Thoracic aorta (tissue), 2 donors: ENCODE results near the gene MED25. TPM values are rescaled to one million over a fixed set of nuclear protein-coding genes. Genes with fewer than 3 reads are reported as not detected.
A peak's percentile ranks its signal among the peaks of the same experiment; 100 is the strongest.

Experiments used
- ATAC-seq: fragments of 150-250 bp; one replicate; pipeline ENCODE4 v1.8.0; 2017; ENCODE audit warnings: low read depth; ENCODE audit not compliant: insufficient number of reproducible peaks, low FRiP score
- DNase-seq: peaks from one replicate; pipeline ENCODE4 v3.0.0-alpha.2; 2020; ENCODE audit warnings: low spot score
- H3K27ac ChIP-seq, 2 donors: fragments of 200-600 bp; sonication (generic); 1 replicate in 1 of 2; 2 replicates in 1 of 2; pipeline ENCODE4 v1.5.1; 2016; ENCODE audit warnings: mild to moderate bottlenecking in 2 of 2, moderate library complexity in 2 of 2
- H3K27me3 ChIP-seq: fragments of 200-600 bp; sonication (generic); replicated peaks from 2 replicates; pipeline ENCODE4 v1.6.0; 2016; ENCODE audit warnings: mild to moderate bottlenecking; ENCODE audit not compliant: insufficient read depth
- H3K36me3 ChIP-seq: fragments of 200-600 bp; sonication (generic); one replicate; pipeline ENCODE4 v1.5.1; 2016
- H3K4me1 ChIP-seq, 2 donors: fragments of 200-600 bp; sonication (generic); 1 replicate in 1 of 2; 2 replicates in 1 of 2; pipeline versions ENCODE4 v1.5.1 to v1.6.0; 2016; ENCODE audit warnings: low read depth in 2 of 2, mild to moderate bottlenecking in 1 of 2; ENCODE audit not compliant: control insufficient read depth in 1 of 2
- H3K4me3 ChIP-seq: fragments of 200-600 bp; sonication (generic); 2 replicates; pipeline ENCODE4 v1.5.1; 2016; ENCODE audit warnings: mild to moderate bottlenecking
- H3K9me3 ChIP-seq: fragments of 200-600 bp; sonication (generic); 2 replicates; pipeline ENCODE4 v1.5.1; 2016
- CTCF ChIP-seq: fragments of 200-600 bp; sonication (generic); IDR thresholded peaks from one replicate; pipeline ENCODE4 v1.5.1; 2019; ENCODE audit warnings: antibody characterized with exemption
- total RNA-seq, 2 donors: library from RNA; depleted of rRNA; stranded (reverse); fragments of >200 nt; gene quantifications; one replicate each; pipeline versions ENCODE4 v1.1.0 to v1.2.3, GENCODE V29; 2016

The MED25 gene
- total RNA-seq, 2 donors from 2014 or later = 29.8 to 37.0 TPM

GRCh38 chr19:49863254-49863934, 45.3 kb downstream of the MED25 start:
- no peak overlapping the region for H3K4me3 ChIP-seq
- DNase-seq = no peak
- peaks cover 35% of the 10 kb centered on the region for H3K36me3 ChIP-seq
- ATAC-seq = no peak
- H3K27me3 ChIP-seq = no peaks in the 10 kb centered on the region
- H3K4me1 ChIP-seq = peaks cover 15 to 30% of the 10 kb centered on the region in 2 donors
- H3K27ac ChIP-seq = no peak overlapping the region
- TF ChIP-seq CTCF = no peak
- no peaks in the 10 kb centered on the region for H3K9me3 ChIP-seq

DNA sequence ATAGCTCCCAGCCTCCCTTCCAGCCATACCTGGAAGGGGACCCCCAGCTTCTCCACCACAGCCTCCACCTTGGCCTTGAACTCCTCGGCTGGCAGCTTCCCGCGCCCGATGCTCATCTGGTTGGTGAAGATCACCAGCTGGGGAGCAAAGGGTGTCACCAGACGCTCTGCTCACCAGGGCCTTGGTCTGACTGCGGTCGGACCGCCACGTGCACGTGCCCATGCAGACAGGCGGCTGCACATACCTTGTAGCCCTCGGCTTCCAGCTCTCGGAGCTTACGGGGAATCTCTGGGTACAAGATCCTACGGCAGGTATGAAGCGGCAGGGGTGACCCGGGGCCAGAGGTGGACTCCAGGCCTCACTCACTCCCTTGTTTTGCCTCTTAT, 45.8 kb downstream of the MED25 start:
- ATAC-seq (no peak), DNase-seq (no peak)
- Histone ChIP-seq H3K4me3 (no peak overlapping the region), H3K27me3 (no peaks in the 10 kb centered on the region), H3K9me3 (no peaks in the 10 kb centered on the region), H3K4me1 (peaks cover 18 to 35% of the 10 kb centered on the region in 2 donors), H3K36me3 (peaks cover 30% of the 10 kb centered on the region), H3K27ac (no peak overlapping the region)
- no peak for TF ChIP-seq CTCF

- Histone ChIP-seq H3K9me3 (no peaks in the 10 kb centered on the region), H3K4me3 (no peak overlapping the region), H3K36me3 (peaks cover 24% of the 10 kb centered on the region), H3K27ac (peak overlapping the region in 1 of 2 donors; percentile 33), H3K27me3 (no peaks in the 10 kb centered on the region), H3K4me1 (peaks cover 18 to 38% of the 10 kb centered on the region in 2 donors)
- DNase-seq (no peak), ATAC-seq (no peak)
- no peak for TF ChIP-seq CTCF
Observed at GRCh38 chr19:49864890-49865289, 46.8 kb downstream of the MED25 start.

DNA sequence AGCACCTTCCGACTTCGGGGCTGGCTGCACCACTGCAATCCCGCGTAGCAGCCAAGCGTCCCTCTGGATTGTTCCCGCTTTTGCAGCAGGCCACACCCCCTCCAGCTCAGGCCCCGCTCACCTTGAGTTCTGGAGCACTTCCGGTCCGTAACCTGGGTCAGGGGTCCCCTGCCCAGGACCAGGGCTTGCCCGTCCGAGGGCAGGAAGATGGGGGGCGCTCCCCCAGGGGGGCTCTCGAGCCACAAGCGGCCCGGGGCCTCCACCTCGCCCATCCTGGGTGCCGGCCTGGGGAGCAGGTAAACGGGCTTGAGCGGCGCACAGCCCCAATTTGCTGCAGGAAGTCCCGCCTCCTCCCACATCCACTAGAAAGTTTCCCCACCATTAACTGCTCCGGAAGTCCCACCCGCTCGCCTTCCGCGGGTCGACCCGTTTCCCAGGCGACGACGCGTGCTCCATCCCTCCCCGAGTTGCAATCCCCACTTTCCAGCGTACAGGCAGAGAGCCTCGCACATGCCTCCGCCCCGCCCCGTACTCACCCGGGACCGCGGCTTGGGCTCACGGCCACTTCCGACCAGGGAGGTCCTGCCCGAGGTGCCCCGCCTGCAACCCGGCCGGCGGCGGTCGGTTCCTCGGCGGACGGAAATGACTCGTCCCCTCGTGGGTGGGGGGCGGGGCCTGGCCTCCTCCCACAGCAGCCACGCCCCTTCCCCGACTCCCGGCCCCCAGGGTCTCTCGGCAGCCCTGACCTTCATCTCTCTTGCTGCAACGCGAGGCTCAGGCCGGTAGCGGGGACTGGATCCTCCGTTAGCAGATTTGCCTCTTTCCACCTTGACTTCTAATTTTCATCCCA, 49.1 kb downstream of the MED25 start, which contains the start of gene PNKP:
Gene PNKP, minus strand, starts transcription at position 644 of the 850 bp plus-strand sequence. Its CDS starts 372 bp downstream, at position 272.
- Histone ChIP-seq H3K36me3 (peaks cover 11% of the 10 kb centered on the region), H3K27ac (peak within 1 kb of the TSS; percentile 90 to 92), H3K4me1 (peaks cover 18 to 46% of the 10 kb centered on the region in 2 donors), H3K9me3 (no peaks in the 10 kb centered on the region), H3K4me3 (peak within 1 kb of the TSS; percentile 82), H3K27me3 (no peaks in the 10 kb centered on the region)
- peak; percentile 69 for DNase-seq
- no peak for TF ChIP-seq CTCF
- no peak for ATAC-seq

GRCh38 chr19:49869009-49869483, 51.0 kb downstream of the MED25 start:
- Histone ChIP-seq H3K27ac (peak overlapping the region; percentile 90 to 92), H3K36me3 (peaks cover 3% of the 10 kb centered on the region), H3K9me3 (no peaks in the 10 kb centered on the region), H3K4me3 (peak overlapping the region; percentile 71), H3K4me1 (peaks cover 18 to 46% of the 10 kb centered on the region in 2 donors), H3K27me3 (no peaks in the 10 kb centered on the region)
- ATAC-seq (no peak), DNase-seq (no peak)
- TF ChIP-seq CTCF = no peak
